ENCODE measurements around the gene LYPD5. TPM values are rescaled to one million over a fixed set of nuclear protein-coding genes. Genes with fewer than 3 reads are reported as not detected.

The LYPD5 gene
- total RNA-seq, 1 experiment from 2014 or later, result 0.46 TPM

DNA sequence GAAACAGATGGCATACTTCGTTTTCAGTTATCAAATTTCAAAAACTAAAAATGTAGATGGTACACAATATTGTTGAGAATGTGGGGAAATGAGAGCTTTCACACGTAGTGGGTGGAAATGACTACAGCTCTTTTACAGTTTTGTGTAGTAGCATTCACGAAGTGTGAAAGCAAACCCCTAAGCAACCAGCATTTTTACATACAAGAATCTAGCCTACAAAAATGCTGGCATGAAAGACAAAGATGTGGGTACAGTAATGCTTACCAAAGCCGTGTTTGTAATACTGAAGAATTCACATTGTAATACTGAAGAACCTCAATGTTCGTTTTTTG, 18.6 kb upstream of the LYPD5 start:
- Mint-ChIP-seq H3K9me3 (peaks cover 60% of the 10 kb centered on the region), H3K27me3 (ENCODE audit: low read depth) (peaks cover 57% of the 10 kb centered on the region), H3K27ac (no peak overlapping the region), H3K4me3 (no peak overlapping the region; the same call in 1 of the 2 replicates), H3K4me1 (peaks cover 4% of the 10 kb centered on the region), H3K36me3 (no peaks in the 10 kb centered on the region; the same call in 1 of the 2 replicates)
- CTCF ChIA-PET, result interaction anchor here (1.8 kb wide), 1 partner anchor 54 kb away, joined by 6 read pairs; no protein-coding TSS in a partner anchor
- TF ChIP-seq, protein P1, sequence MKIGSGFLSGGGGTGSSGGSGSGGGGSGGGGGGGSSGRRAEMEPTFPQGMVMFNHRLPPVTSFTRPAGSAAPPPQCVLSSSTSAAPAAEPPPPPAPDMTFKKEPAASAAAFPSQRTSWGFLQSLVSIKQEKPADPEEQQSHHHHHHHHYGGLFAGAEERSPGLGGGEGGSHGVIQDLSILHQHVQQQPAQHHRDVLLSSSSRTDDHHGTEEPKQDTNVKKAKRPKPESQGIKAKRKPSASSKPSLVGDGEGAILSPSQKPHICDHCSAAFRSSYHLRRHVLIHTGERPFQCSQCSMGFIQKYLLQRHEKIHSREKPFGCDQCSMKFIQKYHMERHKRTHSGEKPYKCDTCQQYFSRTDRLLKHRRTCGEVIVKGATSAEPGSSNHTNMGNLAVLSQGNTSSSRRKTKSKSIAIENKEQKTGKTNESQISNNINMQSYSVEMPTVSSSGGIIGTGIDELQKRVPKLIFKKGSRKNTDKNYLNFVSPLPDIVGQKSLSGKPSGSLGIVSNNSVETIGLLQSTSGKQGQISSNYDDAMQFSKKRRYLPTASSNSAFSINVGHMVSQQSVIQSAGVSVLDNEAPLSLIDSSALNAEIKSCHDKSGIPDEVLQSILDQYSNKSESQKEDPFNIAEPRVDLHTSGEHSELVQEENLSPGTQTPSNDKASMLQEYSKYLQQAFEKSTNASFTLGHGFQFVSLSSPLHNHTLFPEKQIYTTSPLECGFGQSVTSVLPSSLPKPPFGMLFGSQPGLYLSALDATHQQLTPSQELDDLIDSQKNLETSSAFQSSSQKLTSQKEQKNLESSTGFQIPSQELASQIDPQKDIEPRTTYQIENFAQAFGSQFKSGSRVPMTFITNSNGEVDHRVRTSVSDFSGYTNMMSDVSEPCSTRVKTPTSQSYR (CRISPR knock-in tag; IDR thresholded peaks at IDR 0.05), result no peak
- TF ChIP-seq ZNF263 (CRISPR knock-in tag; IDR thresholded peaks at IDR 0.05; ENCODE audit: low read depth), result no peak
- no peak for TF ChIP-seq ESRRA (CRISPR knock-in tag; IDR thresholded peaks at IDR 0.05; ENCODE audit: borderline replicate concordance)
- TF ChIP-seq EMX1 (CRISPR knock-in tag; IDR thresholded peaks at IDR 0.05), result no peak
- TF ChIP-seq, protein P2, sequence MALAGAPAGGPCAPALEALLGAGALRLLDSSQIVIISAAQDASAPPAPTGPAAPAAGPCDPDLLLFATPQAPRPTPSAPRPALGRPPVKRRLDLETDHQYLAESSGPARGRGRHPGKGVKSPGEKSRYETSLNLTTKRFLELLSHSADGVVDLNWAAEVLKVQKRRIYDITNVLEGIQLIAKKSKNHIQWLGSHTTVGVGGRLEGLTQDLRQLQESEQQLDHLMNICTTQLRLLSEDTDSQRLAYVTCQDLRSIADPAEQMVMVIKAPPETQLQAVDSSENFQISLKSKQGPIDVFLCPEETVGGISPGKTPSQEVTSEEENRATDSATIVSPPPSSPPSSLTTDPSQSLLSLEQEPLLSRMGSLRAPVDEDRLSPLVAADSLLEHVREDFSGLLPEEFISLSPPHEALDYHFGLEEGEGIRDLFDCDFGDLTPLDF (CRISPR knock-in tag; IDR thresholded peaks at IDR 0.05), result no peak
- no peak for TF ChIP-seq CREM (CRISPR knock-in tag; IDR thresholded peaks at IDR 0.05)
- TF ChIP-seq TCF7 (CRISPR knock-in tag; IDR thresholded peaks at IDR 0.05; ENCODE audit: low read depth), result no peak
- POLR2A ChIA-PET, result no interaction called here
- no peak for DNase-seq (ENCODE audit: low spot score)
- ATAC-seq, result no peak

DNA sequence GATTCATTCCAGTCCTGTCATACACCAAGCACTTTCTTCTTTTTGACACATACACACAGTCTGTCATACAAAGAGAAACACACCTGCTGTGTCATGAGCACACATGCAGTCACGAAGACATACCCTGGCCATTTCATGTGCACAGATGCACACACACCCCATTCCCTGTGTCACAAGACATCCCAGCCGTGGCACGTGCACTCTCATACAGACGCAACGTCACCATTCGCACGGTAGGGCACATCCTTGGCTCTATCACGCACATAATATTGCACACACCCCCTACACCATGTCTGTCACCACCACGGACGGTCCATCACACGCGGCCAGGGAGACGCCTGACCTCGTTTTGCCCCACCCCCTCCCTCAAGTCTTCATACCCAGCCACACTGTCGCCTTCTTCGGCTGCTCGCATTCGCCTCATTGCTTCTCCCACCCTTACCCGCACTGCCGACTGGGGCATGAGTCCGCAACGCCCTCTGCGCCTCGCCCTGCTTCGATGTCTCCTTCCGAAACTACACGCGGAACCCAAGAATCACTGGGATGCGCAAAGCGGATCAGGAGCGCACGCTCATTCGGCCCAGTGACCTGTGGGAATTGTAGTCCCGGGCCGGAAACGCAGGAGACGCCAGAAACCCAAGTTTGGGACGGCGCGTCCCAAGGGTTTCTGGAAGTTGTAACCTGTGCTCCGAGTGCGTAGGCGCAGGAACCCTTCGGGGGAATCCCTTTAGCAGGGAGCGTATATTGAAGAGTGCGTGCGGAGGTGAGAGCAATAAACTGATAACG, 18.0 kb upstream of the LYPD5 start:
- peak overlapping the region; percentile 50 for H3K4me3 Mint-ChIP-seq
- ChIA-PET CTCF (interaction anchor here (1.2 to 1.8 kb wide), 2 partner anchors 10 to 54 kb away, joined by 6 read pairs; no protein-coding TSS in a partner anchor), POLR2A (no interaction called here)
- peaks cover 56% of the 10 kb centered on the region for H3K9me3 Mint-ChIP-seq
- H3K4me1 Mint-ChIP-seq, result peaks cover 4% of the 10 kb centered on the region
- no peaks in the 10 kb centered on the region; the same call in 1 of the 2 replicates for H3K36me3 Mint-ChIP-seq
- H3K27me3 Mint-ChIP-seq (ENCODE audit: low read depth), result peaks cover 53% of the 10 kb centered on the region
- no peak overlapping the region for H3K27ac Mint-ChIP-seq
- peak; percentile 21 for DNase-seq (ENCODE audit: low spot score)
- no peak for TF ChIP-seq TEAD1 (CRISPR knock-in tag; IDR thresholded peaks at IDR 0.05)
- no peak for TF ChIP-seq EMX1 (CRISPR knock-in tag; IDR thresholded peaks at IDR 0.05)
- TF ChIP-seq, protein P3, sequence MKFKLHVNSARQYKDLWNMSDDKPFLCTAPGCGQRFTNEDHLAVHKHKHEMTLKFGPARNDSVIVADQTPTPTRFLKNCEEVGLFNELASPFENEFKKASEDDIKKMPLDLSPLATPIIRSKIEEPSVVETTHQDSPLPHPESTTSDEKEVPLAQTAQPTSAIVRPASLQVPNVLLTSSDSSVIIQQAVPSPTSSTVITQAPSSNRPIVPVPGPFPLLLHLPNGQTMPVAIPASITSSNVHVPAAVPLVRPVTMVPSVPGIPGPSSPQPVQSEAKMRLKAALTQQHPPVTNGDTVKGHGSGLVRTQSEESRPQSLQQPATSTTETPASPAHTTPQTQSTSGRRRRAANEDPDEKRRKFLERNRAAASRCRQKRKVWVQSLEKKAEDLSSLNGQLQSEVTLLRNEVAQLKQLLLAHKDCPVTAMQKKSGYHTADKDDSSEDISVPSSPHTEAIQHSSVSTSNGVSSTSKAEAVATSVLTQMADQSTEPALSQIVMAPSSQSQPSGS (CRISPR knock-in tag; IDR thresholded peaks at IDR 0.05; ENCODE audit: borderline replicate concordance, low read depth), result no peak
- TF ChIP-seq, protein P4, sequence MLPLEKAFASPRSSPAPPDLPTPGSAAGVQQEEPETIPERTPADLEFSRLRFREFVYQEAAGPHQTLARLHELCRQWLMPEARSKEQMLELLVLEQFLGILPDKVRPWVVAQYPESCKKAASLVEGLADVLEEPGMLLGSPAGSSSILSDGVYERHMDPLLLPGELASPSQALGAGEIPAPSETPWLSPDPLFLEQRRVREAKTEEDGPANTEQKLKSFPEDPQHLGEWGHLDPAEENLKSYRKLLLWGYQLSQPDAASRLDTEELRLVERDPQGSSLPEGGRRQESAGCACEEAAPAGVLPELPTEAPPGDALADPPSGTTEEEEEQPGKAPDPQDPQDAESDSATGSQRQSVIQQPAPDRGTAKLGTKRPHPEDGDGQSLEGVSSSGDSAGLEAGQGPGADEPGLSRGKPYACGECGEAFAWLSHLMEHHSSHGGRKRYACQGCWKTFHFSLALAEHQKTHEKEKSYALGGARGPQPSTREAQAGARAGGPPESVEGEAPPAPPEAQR (CRISPR knock-in tag; IDR thresholded peaks at IDR 0.05), result no peak
- TF ChIP-seq OVOL2 (CRISPR knock-in tag; IDR thresholded peaks at IDR 0.05; ENCODE audit: borderline replicate concordance), result no peak
- ATAC-seq, result peak; percentile 50; the same call in 1 of the 2 replicates

DNA sequence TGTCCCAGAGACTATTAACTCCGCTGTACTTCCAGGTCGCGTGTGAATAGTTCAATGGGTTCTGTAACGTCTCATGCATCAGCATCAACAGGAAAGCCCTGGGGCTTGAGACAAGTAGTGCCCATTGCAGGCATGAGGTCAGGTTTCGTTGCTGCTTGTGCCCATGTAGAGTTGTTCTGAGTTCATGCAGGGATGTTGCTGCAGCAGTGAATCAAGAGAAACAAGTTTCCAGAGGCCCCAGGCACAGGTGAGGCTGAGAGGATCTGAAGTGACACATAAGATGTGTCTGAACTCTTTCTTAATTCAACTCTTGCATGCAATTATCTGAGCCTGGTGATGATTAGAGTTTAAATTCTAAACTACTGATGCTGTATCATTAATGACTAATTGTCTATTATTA, 16.3 kb upstream of the LYPD5 start:
- ChIA-PET POLR2A (no interaction called here), CTCF (interaction anchor here (0.5 kb wide), 1 partner anchor 83 kb away, joined by 3 read pairs; no protein-coding TSS in a partner anchor)
- Mint-ChIP-seq H3K36me3 (no peaks in the 10 kb centered on the region; the same call in 1 of the 2 replicates), H3K27ac (no peak overlapping the region), H3K27me3 (ENCODE audit: low read depth) (peaks cover 54% of the 10 kb centered on the region), H3K9me3 (peaks cover 49% of the 10 kb centered on the region), H3K4me1 (peaks cover 4% of the 10 kb centered on the region), H3K4me3 (no peak overlapping the region)
- no peak for ATAC-seq
- no peak for DNase-seq (ENCODE audit: low spot score)
- TF ChIP-seq, protein P5, sequence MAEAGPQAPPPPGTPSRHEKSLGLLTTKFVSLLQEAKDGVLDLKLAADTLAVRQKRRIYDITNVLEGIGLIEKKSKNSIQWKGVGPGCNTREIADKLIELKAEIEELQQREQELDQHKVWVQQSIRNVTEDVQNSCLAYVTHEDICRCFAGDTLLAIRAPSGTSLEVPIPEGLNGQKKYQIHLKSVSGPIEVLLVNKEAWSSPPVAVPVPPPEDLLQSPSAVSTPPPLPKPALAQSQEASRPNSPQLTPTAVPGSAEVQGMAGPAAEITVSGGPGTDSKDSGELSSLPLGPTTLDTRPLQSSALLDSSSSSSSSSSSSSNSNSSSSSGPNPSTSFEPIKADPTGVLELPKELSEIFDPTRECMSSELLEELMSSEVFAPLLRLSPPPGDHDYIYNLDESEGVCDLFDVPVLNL (CRISPR knock-in tag; IDR thresholded peaks at IDR 0.05; ENCODE audit: borderline replicate concordance, low read depth), result no peak
- TF ChIP-seq, protein P6, sequence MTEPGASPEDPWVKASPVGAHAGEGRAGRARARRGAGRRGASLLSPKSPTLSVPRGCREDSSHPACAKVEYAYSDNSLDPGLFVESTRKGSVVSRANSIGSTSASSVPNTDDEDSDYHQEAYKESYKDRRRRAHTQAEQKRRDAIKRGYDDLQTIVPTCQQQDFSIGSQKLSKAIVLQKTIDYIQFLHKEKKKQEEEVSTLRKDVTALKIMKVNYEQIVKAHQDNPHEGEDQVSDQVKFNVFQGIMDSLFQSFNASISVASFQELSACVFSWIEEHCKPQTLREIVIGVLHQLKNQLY (CRISPR knock-in tag; IDR thresholded peaks at IDR 0.05), result no peak
- TF ChIP-seq SP1 (CRISPR knock-in tag; conservative IDR thresholded peaks at IDR 0.05) (no peak), ZBTB21 (CRISPR knock-in tag; IDR thresholded peaks at IDR 0.05; ENCODE audit: borderline replicate concordance) (no peak), ZNF416 (CRISPR knock-in tag; IDR thresholded peaks at IDR 0.05) (no peak), NFYB (CRISPR knock-in tag; conservative IDR thresholded peaks at IDR 0.05; ENCODE audit: low read depth) (no peak)
- TF ChIP-seq, protein P7, sequence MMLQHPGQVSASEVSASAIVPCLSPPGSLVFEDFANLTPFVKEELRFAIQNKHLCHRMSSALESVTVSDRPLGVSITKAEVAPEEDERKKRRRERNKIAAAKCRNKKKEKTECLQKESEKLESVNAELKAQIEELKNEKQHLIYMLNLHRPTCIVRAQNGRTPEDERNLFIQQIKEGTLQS (CRISPR knock-in tag; conservative IDR thresholded peaks at IDR 0.05), result no peak
- TF ChIP-seq, protein P1 (CRISPR knock-in tag; IDR thresholded peaks at IDR 0.05), result no peak

Data from WTC11 (cell line).